Activated T-cell treated with anti-CD3 and anti-CD28 coated beads for 48 hours (primary cell): ENCODE results near the gene NEIL1.
"Not testable (repeated sequence)": the region's sequence is repeated elsewhere in the genome, so short reads cannot be mapped to it uniquely, and the experiment has no call there.

ENCODE experiments used
- DNase-seq: peaks from one replicate; pipeline ENCODE4 v3.0.0-alpha.2; 2020; ENCODE audit warnings: low read depth

NEIL1 gene

GRCh38 chr15:75380773-75381172 lies 33.9 kb downstream of the NEIL1 start:
- DNase-seq: no peak

DNA sequence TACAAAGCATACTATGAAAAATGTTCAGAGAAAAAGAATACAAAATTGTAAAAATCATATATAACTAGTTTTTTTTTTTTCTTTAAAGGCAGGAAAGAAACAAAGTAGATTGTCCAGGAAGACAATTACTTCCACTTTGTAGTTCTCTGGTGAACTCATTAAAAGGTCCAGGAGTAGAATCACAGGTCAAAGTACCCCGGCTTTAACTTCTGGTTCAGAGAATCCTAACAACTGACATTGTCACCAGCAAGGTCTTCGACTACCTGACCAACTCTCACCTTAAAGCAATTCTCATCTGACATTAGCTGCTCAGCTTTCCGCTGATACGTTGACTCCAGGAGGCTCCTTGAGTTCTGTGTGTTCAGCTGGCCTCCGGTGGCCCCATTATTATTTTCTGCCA lies 37.1 kb downstream of the NEIL1 start:
- DNase-seq: not testable (repeated sequence)

GRCh38 chr15:75389791-75390382 lies 43.0 kb downstream of the NEIL1 start:
- no peak for DNase-seq

- no peak for DNase-seq
These were observed 50.7 kb downstream of the NEIL1 start for GRCh38 chr15:75397494-75397893.

DNA sequence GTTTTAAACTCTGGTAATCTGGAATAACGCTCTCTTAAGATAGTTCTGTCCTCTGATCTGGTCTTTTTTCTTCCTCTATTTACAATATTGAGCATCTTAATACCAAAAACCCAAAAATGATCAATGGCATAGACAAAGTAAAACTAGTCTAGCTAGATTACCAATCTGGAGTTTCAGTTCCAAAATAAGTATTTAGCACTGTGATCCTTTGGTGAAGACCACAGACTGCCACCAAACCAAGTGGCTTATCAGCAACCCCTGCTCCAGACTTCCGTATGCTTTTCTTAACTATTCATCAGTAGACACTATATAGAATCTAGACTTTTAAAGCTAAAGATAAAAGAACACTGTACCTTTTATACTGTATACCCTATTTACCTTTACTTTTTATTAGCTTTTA lies 57.1 kb downstream of the NEIL1 start:
- DNase-seq: no peak
